Activated T-helper 17 cell treated with anti-CD3 and anti-CD28 coated beads, Interleukin-2, amount 50 U/mL, for 72 hours (primary cell): ENCODE data around the gene PKHD1. TPM values are rescaled to one million over a fixed set of nuclear protein-coding genes. Genes with fewer than 3 reads are reported as not detected.
"Not testable (repeated sequence)": the region's sequence is repeated elsewhere in the genome, so short reads cannot be mapped to it uniquely, and the experiment has no call there.

Experiments used
- ATAC-seq: fragments of 150-1000 bp; cut with Tn5 transposase; replicated peaks from 2 replicates; pipeline ENCODE4 v1.10.0; 2021; ENCODE audit warnings: mild to moderate bottlenecking, moderate library complexity
- H3K27ac Mint-ChIP-seq: one replicate; pipeline ENCODE4 v1.8.0; 2022; ENCODE audit warnings: mixed read lengths
- H3K27me3 Mint-ChIP-seq: one replicate; pipeline ENCODE4 v1.8.0; 2022; ENCODE audit warnings: mixed read lengths
- H3K36me3 Mint-ChIP-seq: one replicate; pipeline ENCODE4 v1.8.0; 2022; ENCODE audit warnings: low read depth, mild to moderate bottlenecking, mixed read lengths
- H3K4me1 Mint-ChIP-seq: one replicate; pipeline ENCODE4 v1.8.0; 2022; ENCODE audit warnings: mixed read lengths
- H3K4me3 Mint-ChIP-seq: one replicate; pipeline ENCODE4 v1.8.0; 2022; ENCODE audit warnings: mild to moderate bottlenecking, mixed read lengths
- H3K9me3 Mint-ChIP-seq: one replicate; pipeline ENCODE4 v1.8.0; 2022; ENCODE audit warnings: mixed read lengths
- total RNA-seq, 2 donors: library from RNA; stranded (reverse); gene quantifications; one replicate each; pipeline ENCODE4 v1.2.3, GENCODE V29; 2022

PKHD1 gene
- total RNA-seq, 2 donors from 2014 or later, result 0.19 to 0.24 TPM

DNA sequence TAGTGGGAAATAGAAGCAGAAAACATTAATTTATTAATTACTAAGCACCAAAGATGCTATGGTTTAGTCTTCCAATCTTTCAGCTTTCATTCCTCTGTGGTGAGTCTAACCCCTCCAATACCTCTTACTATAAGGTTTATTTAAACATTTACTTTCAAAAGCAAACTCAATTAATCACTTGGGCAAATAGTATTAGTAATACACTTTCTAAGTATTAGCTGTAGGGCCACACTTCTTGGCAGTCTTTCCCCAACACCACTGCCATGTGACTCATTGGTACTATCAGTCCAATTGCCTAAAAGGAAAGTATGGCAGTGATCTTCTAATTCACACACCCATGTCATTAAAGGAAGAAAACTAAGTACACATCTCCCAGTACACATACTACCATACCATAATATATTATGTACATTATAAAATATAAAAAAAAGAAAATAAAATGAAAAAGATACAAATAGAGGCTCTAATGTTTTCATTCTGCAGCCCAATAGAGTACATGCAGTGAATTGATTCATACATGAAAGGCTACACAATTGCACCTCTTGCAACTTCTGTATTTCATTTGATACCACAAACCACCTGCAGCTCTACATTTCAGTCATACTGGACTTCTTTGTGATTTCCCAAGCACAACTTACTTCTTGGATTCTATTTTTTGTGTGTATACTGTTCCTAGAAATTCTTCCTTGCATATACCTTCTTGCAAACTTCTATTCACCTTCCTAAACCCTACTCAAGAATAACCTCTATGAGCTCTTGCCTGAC, 218.6 kb downstream of the PKHD1 start:
- H3K27ac Mint-ChIP-seq, result no peak overlapping the region
- no peak for ATAC-seq
- peaks cover 9% of the 10 kb centered on the region for H3K27me3 Mint-ChIP-seq
- H3K36me3 Mint-ChIP-seq, result no peaks in the 10 kb centered on the region
- no peak overlapping the region for H3K4me3 Mint-ChIP-seq
- H3K9me3 Mint-ChIP-seq, result no peaks in the 10 kb centered on the region
- no peaks in the 10 kb centered on the region for H3K4me1 Mint-ChIP-seq

GRCh38 chr6:51866867-51867266, 220.5 kb downstream of the PKHD1 start:
- no peaks in the 10 kb centered on the region for H3K9me3 Mint-ChIP-seq
- no peak for ATAC-seq
- peaks cover 9% of the 10 kb centered on the region for H3K27me3 Mint-ChIP-seq
- no peaks in the 10 kb centered on the region for H3K36me3 Mint-ChIP-seq
- no peak overlapping the region for H3K4me3 Mint-ChIP-seq
- no peaks in the 10 kb centered on the region for H3K4me1 Mint-ChIP-seq
- no peak overlapping the region for H3K27ac Mint-ChIP-seq

DNA sequence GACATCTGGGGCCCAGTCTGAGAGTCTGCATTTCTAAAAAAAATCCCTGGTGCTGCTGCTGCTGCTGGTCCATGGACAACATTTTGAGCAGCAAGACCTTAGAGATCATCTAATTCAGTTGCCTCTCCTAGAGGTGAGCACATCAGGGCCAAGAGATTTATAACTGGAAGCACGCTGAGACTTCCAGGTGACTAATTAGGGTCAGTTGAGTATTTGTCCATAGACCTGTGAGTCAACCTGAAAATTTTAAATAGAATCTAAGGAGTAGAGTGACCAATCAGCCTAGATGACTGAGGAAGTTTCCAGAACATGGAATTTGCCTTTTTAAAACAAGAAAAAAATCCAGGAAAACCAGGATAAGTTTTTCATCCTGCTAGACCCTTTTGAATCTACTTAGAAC, 221.4 kb downstream of the PKHD1 start:
- H3K4me1 Mint-ChIP-seq, result no peaks in the 10 kb centered on the region
- no peaks in the 10 kb centered on the region for H3K36me3 Mint-ChIP-seq
- ATAC-seq, result no peak
- peaks cover 9% of the 10 kb centered on the region for H3K27me3 Mint-ChIP-seq
- no peak overlapping the region for H3K27ac Mint-ChIP-seq
- no peak overlapping the region for H3K4me3 Mint-ChIP-seq
- H3K9me3 Mint-ChIP-seq, result no peaks in the 10 kb centered on the region

GRCh38 chr6:51865176-51865575, 222.2 kb downstream of the PKHD1 start:
- no peak for ATAC-seq
- no peaks in the 10 kb centered on the region for H3K4me1 Mint-ChIP-seq
- H3K4me3 Mint-ChIP-seq, result no peak overlapping the region
- no peak overlapping the region for H3K27ac Mint-ChIP-seq
- H3K27me3 Mint-ChIP-seq, result peaks cover 9% of the 10 kb centered on the region
- no peaks in the 10 kb centered on the region for H3K36me3 Mint-ChIP-seq
- H3K9me3 Mint-ChIP-seq, result no peaks in the 10 kb centered on the region

DNA sequence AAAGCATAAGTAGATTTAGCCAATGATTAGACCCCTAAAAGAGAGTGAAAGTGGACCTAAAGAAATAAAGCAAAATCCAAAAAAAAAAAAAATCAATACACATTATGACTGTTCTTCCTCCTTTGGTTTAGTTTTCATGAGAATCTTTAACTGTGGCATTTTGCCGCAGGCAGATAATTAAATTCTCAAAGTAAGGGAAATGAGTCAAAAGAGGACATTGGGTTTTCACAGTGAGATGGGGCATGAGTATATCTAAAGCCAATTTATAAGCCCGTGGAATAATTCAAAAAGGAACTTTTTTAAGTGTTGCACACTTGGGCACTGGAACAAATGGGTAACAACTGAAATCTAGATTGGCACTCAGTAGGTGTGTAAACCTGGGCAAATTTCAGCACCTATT, 230.3 kb downstream of the PKHD1 start:
- no peaks in the 10 kb centered on the region for H3K4me1 Mint-ChIP-seq
- H3K36me3 Mint-ChIP-seq, result no peaks in the 10 kb centered on the region
- no peak overlapping the region for H3K27ac Mint-ChIP-seq
- ATAC-seq, result no peak
- peaks cover 12% of the 10 kb centered on the region for H3K27me3 Mint-ChIP-seq
- H3K4me3 Mint-ChIP-seq, result no peak overlapping the region
- H3K9me3 Mint-ChIP-seq, result no peaks in the 10 kb centered on the region

DNA sequence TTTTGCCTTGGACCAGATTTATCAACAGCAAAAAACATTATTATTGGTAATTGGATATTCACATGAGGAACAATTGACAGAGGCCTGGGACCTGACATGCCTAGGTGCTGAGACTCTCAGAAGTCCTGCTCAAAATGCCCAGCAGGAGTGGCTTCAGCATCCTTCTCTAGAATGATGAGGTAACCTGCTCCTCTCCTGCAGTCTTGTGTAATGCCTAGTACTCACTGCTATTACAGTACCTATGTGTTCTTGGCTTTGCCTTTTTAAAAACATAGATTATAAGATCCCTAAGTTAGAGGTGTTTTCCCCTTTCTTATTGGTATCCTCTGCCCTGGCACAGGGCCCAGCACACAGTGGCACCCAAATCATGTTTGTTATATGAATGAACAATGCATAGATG, 230.9 kb downstream of the PKHD1 start:
- no peak for ATAC-seq
- H3K4me1 Mint-ChIP-seq, result no peaks in the 10 kb centered on the region

DNA sequence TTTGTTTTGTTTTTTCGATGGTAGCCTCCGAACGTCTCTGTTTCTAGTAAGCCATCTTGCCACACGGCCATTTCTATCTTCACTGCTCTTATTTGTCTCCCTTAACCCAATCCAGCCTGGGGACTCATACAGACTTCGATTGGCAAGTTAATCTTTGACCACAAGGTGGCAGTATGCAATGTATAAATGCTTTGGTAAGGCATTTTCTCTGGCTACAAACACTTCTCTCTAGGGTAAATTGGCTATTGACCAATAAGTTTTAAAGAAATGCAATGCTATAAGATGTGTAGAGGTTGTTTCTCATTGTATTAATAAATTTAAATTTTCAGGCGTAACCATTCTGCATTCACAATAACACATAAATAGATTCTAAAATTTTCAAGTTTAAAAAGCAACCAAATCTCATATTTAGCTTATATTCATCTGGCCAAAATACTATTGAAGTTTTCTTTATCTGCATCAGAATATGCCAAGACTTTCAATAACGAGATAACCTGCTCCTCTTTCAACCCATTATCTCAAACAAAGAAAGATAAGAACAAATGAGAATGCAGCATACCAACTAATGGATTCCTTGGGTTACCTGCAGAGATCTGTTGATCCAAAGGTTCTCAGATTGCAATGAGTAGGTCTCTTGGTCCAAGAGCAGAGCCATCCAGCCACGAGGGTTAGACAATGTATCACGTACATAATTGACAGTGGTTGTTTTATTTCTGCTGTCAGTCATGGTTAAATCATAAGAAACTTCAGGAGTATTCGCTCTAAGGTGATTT, 231.9 kb downstream of the PKHD1 start:
- no peak for ATAC-seq
- no peaks in the 10 kb centered on the region for H3K36me3 Mint-ChIP-seq
- H3K27me3 Mint-ChIP-seq, result peaks cover 12% of the 10 kb centered on the region
- no peaks in the 10 kb centered on the region for H3K9me3 Mint-ChIP-seq
- H3K4me1 Mint-ChIP-seq, result no peaks in the 10 kb centered on the region
- H3K4me3 Mint-ChIP-seq, result no peak overlapping the region
- no peak overlapping the region for H3K27ac Mint-ChIP-seq

More for the DNA sequence above, 230.9 kb downstream of the PKHD1 start:
- Mint-ChIP-seq H3K27ac (no peak overlapping the region), H3K9me3 (no peaks in the 10 kb centered on the region), H3K4me3 (no peak overlapping the region), H3K36me3 (no peaks in the 10 kb centered on the region), H3K27me3 (peaks cover 12% of the 10 kb centered on the region)

GRCh38 chr6:51854876-51855275, 232.5 kb downstream of the PKHD1 start:
- Mint-ChIP-seq H3K27ac (no peak overlapping the region), H3K4me3 (no peak overlapping the region), H3K36me3 (no peaks in the 10 kb centered on the region), H3K9me3 (no peaks in the 10 kb centered on the region), H3K4me1 (no peaks in the 10 kb centered on the region), H3K27me3 (peaks cover 12% of the 10 kb centered on the region)
- no peak for ATAC-seq

- Mint-ChIP-seq H3K4me3 (no peak overlapping the region), H3K9me3 (no peaks in the 10 kb centered on the region), H3K4me1 (no peaks in the 10 kb centered on the region), H3K36me3 (no peaks in the 10 kb centered on the region), H3K27ac (no peak overlapping the region), H3K27me3 (peaks cover 12% of the 10 kb centered on the region)
- no peak for ATAC-seq
Measured at GRCh38 chr6:51854347-51854746, 233.1 kb downstream of the PKHD1 start.

DNA sequence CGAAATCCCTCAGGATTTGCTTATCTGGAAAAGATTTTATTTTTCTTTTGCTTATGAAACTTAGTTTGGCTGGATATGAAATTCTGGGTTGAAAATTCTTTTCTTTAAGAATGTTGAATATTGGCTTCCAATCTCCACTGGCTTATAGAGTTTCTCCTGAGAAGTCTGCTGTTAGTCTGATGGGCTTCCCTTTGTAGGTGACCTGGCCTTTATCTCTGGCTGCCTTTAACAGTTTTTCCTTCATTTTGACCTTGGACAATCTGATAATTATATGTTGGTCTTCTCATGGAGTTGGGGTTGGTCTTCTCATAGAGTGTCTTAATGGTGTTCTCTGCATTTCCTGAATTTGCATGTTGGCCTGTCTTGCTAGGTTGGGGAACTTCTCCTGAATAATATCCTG, 234.3 kb downstream of the PKHD1 start:
- not testable (repeated sequence) for H3K27ac Mint-ChIP-seq, H3K9me3 Mint-ChIP-seq, ATAC-seq, H3K4me1 Mint-ChIP-seq, H3K4me3 Mint-ChIP-seq, H3K36me3 Mint-ChIP-seq
- H3K27me3 Mint-ChIP-seq, result peaks cover 12% of the 10 kb centered on the region

- Mint-ChIP-seq H3K4me1 (no peaks in the 10 kb centered on the region), H3K36me3 (no peaks in the 10 kb centered on the region), H3K4me3 (no peak overlapping the region), H3K27ac (no peak overlapping the region), H3K27me3 (no peaks in the 10 kb centered on the region), H3K9me3 (peaks cover 3% of the 10 kb centered on the region)
- ATAC-seq, result no peak
Measured at GRCh38 chr6:51846531-51846930, 240.9 kb downstream of the PKHD1 start.

DNA sequence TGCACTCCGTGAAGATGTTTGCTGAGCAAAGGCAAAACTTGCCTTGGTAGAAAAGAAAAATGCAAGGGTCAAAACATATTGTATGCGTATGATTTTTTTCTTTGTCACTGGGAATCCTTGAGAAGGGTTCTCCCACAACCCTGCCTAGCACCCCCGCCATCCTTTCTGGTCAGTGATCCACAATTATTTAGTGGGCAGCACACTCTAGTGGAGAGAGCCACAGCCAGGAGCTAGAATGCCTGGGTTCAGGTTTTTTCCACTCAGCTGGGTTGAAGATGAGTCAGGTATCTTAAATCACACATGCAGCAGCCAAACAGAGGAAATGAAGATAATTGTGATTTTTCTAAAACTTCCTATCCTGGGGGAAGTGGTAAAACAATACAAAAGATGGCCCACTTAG, 243.1 kb downstream of the PKHD1 start:
- ATAC-seq, result no peak
- Mint-ChIP-seq H3K4me3 (no peak overlapping the region), H3K36me3 (no peaks in the 10 kb centered on the region), H3K27ac (no peak overlapping the region), H3K4me1 (no peaks in the 10 kb centered on the region), H3K27me3 (no peaks in the 10 kb centered on the region), H3K9me3 (peaks cover 3% of the 10 kb centered on the region)

GRCh38 chr6:51843456-51844056, 243.9 kb downstream of the PKHD1 start:
- no peaks in the 10 kb centered on the region for H3K27me3 Mint-ChIP-seq
- no peak overlapping the region for H3K27ac Mint-ChIP-seq
- no peaks in the 10 kb centered on the region for H3K36me3 Mint-ChIP-seq
- no peak for ATAC-seq
- no peaks in the 10 kb centered on the region for H3K4me1 Mint-ChIP-seq
- no peak overlapping the region for H3K4me3 Mint-ChIP-seq
- H3K9me3 Mint-ChIP-seq, result peaks cover 2% of the 10 kb centered on the region

GRCh38 chr6:51842804-51843378, 244.5 kb downstream of the PKHD1 start:
- no peaks in the 10 kb centered on the region for H3K9me3 Mint-ChIP-seq

More at GRCh38 chr6:51842804-51843378, 244.5 kb downstream of the PKHD1 start:
- no peak for ATAC-seq
- Mint-ChIP-seq H3K27ac (no peak overlapping the region), H3K27me3 (no peaks in the 10 kb centered on the region), H3K4me3 (no peak overlapping the region), H3K4me1 (no peaks in the 10 kb centered on the region), H3K36me3 (no peaks in the 10 kb centered on the region)
